NCI-H510A (cell line): Measurements from ENCODE around the gene MLXIP.
"Not testable (repeated sequence)": the region's sequence is repeated elsewhere in the genome, so short reads cannot be mapped to it uniquely, and the experiment has no call there.

Source experiments
- DNase-seq: peaks from one replicate; lab custom pipeline; 2025; lab: John Stamatoyannopoulos, UW

MLXIP gene

GRCh38 chr12:122078141-122079032, at the start of gene MLXIP:
Gene MLXIP, plus strand, starts transcription at chr12:122078756. Its CDS starts 98 bp downstream, at chr12:122078854.
- peak; percentile 94 for DNase-seq

GRCh38 chr12:122028905-122029560, 49.5 kb upstream of the MLXIP start:
- DNase-seq: no peak

- no peak for DNase-seq
Observed at GRCh38 chr12:122029620-122030423, 48.7 kb upstream of the MLXIP start.

GRCh38 chr12:122030424-122031035, 48.0 kb upstream of the MLXIP start:
- DNase-seq: no peak

- DNase-seq: no peak
Observed at GRCh38 chr12:122031342-122032216, 47.0 kb upstream of the MLXIP start.

- DNase-seq: no peak
Observed at GRCh38 chr12:122032580-122032979, 46.0 kb upstream of the MLXIP start.

- no peak for DNase-seq
Observed at GRCh38 chr12:122035292-122035691, 43.3 kb upstream of the MLXIP start.

- no peak for DNase-seq
Observed at GRCh38 chr12:122036153-122036552, 42.4 kb upstream of the MLXIP start.

- no peak for DNase-seq
Observed at GRCh38 chr12:122040579-122041386, 37.8 kb upstream of the MLXIP start.

- DNase-seq: not testable (repeated sequence)
Observed at GRCh38 chr12:122041458-122041857, 37.1 kb upstream of the MLXIP start.

GRCh38 chr12:122042910-122043309, 35.6 kb upstream of the MLXIP start:
- no peak for DNase-seq

GRCh38 chr12:122043476-122043875, 35.1 kb upstream of the MLXIP start:
- no peak for DNase-seq

GRCh38 chr12:122045262-122045661, 33.3 kb upstream of the MLXIP start:
- no peak for DNase-seq

- no peak for DNase-seq
Observed at GRCh38 chr12:122046145-122046544, 32.4 kb upstream of the MLXIP start.

- no peak for DNase-seq
Observed at GRCh38 chr12:122048151-122048550, 30.4 kb upstream of the MLXIP start.

- no peak for DNase-seq
Observed at GRCh38 chr12:122049827-122050226, 28.7 kb upstream of the MLXIP start.

- no peak for DNase-seq
Observed at GRCh38 chr12:122050706-122051105, 27.9 kb upstream of the MLXIP start.

GRCh38 chr12:122051231-122051876, 27.2 kb upstream of the MLXIP start:
- DNase-seq: no peak

- no peak for DNase-seq
Observed at GRCh38 chr12:122052285-122052684, 26.3 kb upstream of the MLXIP start.
